NCI-H2227 (cell line): ENCODE results near the gene RNPEPL1.
"Not testable (repeated sequence)": the region's sequence is repeated elsewhere in the genome, so short reads cannot be mapped to it uniquely, and the experiment has no call there.

Experiments used
- DNase-seq: peaks from one replicate; lab custom pipeline; 2025; ENCODE audit not compliant: unreplicated experiment; lab: John Stamatoyannopoulos, UW

RNPEPL1 gene, protein sequence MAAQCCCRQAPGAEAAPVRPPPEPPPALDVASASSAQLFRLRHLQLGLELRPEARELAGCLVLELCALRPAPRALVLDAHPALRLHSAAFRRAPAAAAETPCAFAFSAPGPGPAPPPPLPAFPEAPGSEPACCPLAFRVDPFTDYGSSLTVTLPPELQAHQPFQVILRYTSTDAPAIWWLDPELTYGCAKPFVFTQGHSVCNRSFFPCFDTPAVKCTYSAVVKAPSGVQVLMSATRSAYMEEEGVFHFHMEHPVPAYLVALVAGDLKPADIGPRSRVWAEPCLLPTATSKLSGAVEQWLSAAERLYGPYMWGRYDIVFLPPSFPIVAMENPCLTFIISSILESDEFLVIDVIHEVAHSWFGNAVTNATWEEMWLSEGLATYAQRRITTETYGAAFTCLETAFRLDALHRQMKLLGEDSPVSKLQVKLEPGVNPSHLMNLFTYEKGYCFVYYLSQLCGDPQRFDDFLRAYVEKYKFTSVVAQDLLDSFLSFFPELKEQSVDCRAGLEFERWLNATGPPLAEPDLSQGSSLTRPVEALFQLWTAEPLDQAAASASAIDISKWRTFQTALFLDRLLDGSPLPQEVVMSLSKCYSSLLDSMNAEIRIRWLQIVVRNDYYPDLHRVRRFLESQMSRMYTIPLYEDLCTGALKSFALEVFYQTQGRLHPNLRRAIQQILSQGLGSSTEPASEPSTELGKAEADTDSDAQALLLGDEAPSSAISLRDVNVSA

DNA sequence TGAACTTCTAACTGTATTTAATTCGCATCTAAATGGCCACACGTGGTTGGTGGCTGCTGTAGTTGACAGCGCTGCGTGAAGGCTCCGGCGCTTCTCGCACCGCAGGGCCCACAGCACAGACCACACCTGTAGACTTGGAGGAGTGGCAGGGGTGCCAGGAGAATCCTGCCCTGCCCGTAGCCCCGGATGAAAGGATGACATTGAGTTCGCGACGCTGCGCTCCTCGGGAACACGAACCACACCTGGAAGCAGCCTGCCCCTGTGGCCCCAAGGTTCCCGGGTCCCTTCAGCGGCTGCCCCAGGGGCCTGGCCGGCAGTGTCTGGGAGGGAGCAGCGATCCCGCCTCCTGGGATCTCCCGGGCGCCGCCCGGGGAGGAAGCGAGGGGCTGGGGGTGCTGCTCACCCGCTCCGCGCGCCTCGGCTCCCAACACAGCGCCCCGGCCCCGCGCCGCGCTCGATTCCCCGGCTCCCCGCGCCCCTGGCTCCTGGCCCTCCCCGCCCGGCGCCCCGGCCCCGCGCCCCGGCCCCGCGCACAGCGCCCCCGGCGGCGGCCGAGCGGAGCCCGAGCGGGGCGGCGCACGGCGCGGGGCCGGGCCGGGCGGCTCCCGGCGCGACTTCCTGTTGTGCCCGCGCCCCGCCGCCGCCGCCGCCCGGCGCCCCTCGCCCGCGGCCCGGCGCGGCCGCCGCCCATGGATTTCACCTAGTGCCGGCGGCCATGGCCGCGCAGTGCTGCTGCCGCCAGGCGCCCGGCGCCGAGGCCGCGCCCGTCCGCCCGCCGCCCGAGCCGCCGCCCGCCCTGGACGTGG, at the start of gene RNPEPL1:
TSS of gene RNPEPL1 (plus strand) at position 613 of the 806 bp plus-strand sequence. CDS start at position 716, 103 bp downstream.
- peak; percentile 68 for DNase-seq

GRCh38 chr2:240518981-240519380, 49.3 kb upstream of the RNPEPL1 start:
- DNase-seq = no peak

- no peak for DNase-seq
Measured at GRCh38 chr2:240519396-240520129, 48.7 kb upstream of the RNPEPL1 start.

- no peak for DNase-seq
Measured at GRCh38 chr2:240520130-240520973, 47.9 kb upstream of the RNPEPL1 start.

- DNase-seq = no peak
Measured at GRCh38 chr2:240520974-240521350, 47.3 kb upstream of the RNPEPL1 start.

GRCh38 chr2:240521885-240522284, 46.4 kb upstream of the RNPEPL1 start:
- not testable (repeated sequence) for DNase-seq

DNA sequence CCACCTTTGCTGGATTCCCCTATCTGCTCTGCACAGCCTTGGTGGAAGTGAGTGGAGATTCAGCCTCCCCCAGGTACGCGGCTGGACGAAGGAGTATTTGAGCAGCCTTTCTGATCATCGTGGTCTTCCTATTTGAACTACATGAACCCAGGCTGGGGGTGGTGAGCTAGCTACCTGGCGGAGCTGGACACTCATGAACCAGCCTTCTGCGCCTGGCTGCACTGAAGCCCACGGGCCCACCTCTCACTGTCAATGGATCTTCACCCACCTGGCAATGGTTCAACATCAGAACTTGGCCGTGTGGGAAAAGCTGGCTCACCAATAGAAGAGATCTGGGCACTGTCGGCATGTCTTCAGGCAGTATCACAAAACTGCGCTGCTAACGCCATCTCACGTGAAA, 45.9 kb upstream of the RNPEPL1 start:
- DNase-seq = no peak

- no peak for DNase-seq
Measured at GRCh38 chr2:240523451-240524281, 44.6 kb upstream of the RNPEPL1 start.

GRCh38 chr2:240524963-240525718, 43.1 kb upstream of the RNPEPL1 start:
- DNase-seq = no peak

DNA sequence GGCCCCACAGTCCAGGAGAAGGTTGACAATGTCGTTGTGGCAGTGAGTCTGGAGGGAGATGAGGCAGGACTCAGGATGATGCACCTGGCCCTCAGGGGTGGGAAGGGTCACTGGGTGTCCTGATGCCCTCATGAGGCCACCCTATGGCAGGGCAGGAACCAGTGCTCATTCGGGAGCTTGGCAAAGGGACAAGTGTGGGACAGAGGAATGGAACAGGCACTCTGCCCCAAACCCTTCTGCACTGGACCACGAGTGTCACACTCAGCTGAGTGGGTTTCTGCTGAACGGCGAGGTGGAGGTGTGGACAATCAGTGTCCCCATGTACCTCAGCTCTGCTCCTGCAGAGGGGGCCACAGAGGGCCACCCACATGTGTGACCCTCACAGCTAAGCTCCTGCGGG, 42.5 kb upstream of the RNPEPL1 start:
- no peak for DNase-seq

DNA sequence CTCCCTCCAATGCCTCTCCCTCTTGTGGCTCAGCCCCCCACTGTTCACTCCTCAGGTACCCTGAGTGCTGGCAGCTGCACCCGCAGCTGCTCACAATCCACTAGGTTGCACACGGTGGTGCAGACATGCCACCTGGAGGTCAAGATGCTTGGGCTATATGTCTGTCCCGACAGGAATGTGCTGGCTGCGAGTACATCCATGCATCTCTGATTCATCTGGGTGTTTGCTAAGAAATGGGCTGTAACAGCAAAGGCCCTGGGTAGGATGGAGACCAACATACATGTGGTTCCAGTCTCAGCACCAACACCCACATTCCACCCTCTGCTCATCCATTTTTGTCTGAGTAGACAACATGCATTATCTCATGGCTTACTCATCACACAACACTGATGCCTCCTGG, 41.8 kb upstream of the RNPEPL1 start:
- DNase-seq = no peak

DNA sequence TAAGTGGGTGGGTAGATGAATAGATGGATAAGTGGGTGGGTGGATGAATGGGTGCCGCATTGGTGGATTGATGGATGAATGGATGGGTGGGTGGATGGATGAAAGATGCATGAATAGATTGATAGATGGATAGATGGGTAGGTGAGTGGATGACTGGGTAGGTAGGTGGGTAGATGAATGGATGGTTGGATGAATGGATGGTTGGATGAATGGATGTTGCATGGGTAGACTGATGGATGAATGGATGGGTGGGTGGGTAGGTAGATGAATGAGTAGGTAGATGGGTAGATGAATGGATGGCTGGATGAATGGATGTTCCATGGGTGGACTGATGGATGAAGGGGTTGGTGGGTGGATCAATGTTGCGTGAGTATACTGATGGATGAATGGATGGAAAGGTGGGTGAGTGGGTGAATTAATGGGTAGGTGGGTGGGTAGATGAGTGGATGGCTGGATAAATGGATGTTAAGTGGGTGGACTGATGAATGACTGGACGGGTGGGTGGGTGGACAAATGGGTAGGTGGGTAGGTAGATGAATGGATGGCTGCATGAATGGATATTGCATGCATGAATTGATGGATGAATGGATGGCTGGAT, 41.0 kb upstream of the RNPEPL1 start:
- DNase-seq = no peak

GRCh38 chr2:240528406-240529040, 39.8 kb upstream of the RNPEPL1 start:
- no peak for DNase-seq

DNA sequence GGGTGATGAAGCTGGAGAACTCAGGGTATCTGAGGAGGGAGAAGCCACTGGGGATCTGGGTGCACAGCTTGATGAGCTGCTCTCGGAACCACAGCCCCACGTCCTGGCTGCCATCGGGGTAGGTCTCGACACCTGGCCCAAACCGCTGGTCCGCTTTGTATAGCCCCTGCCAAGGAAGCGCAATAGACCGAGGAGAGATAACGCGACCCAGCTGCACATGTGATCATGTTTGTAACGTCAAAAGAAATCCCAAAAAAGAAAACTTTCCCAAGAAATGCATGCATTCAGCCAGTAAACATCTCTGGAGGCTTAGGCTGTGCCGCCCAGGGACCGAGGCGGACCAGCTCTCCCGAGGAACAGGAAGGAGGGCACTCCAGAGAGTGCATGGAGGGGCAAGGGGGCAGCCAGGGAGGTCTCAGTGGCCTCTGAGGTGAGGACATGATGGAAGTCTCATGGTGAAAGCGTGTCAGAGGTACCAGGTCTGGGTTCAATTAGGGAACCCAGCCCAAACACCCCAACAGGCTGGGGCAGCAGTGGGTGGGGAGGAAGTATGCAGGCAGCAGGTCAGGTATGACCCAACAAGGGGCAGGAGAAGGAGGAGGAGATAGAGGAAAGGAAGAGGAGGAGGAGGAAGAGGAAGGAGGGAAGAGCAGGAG, 38.8 kb upstream of the RNPEPL1 start:
- DNase-seq = no peak

GRCh38 chr2:240530181-240530580, 38.1 kb upstream of the RNPEPL1 start:
- no peak for DNase-seq

GRCh38 chr2:240531038-240531437, 37.2 kb upstream of the RNPEPL1 start:
- no peak for DNase-seq
